ENCODE results near the gene USH2A.
"Not testable (repeated sequence)": the region's sequence is repeated elsewhere in the genome, so short reads cannot be mapped to it uniquely, and the experiment has no call there.

USH2A gene

DNA sequence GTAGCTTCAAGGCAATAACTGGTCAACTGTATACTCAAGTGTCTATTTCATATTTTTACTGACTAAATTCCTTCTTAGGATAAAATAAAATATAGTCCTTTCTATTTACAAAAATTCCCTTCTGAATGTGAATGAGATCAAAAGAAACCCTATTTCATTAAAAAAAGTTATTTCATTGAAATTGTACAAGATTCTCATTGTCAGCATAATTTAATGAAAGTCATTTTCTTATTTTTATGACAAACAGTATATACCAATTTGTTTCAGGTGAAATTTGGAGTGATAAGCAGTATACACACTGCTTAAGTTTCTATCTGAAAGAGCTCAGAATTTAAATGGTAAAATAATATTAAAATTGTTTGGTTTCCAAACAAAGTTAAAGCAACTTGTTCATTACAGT, 269.2 kb downstream of the USH2A start:
- no peak for TF ChIP-seq FOXM1 (IDR thresholded peaks at IDR 0.05; ENCODE audit: borderline replicate concordance)
- no peak for TF ChIP-seq SP1 (IDR thresholded peaks at IDR 0.05)
- no peak for TF ChIP-seq ARNT (IDR thresholded peaks at IDR 0.05)
- no peak for TF ChIP-seq ZNF384 (IDR thresholded peaks at IDR 0.05)
- no peak for TF ChIP-seq SUZ12 (IDR thresholded peaks at IDR 0.05)
- TF ChIP-seq FOXA1 (IDR thresholded peaks at IDR 0.05) = no peak
- TF ChIP-seq ELF4 (IDR thresholded peaks at IDR 0.05) = no peak
- TF ChIP-seq HDGF (IDR thresholded peaks at IDR 0.05; ENCODE audit: borderline replicate concordance) = no peak
- no peak for TF ChIP-seq FOXK2 (IDR thresholded peaks at IDR 0.05)
- no peak for TF ChIP-seq TARDBP (IDR thresholded peaks at IDR 0.05)
- CTCF ChIA-PET = no interaction called here
- POLR2A ChIA-PET = no interaction called here

GRCh38 chr1:216153130-216153529, 270.1 kb downstream of the USH2A start:
- CTCF ChIA-PET = no interaction called here
- DNase-seq (ENCODE audit: extremely low spot score) = no peak
- TF ChIP-seq BHLHE40 (IDR thresholded peaks at IDR 0.05; ENCODE audit: borderline replicate concordance) (no peak), ARNT (IDR thresholded peaks at IDR 0.05) (no peak), TARDBP (IDR thresholded peaks at IDR 0.05) (no peak), HDGF (IDR thresholded peaks at IDR 0.05; ENCODE audit: borderline replicate concordance) (no peak), ELF4 (IDR thresholded peaks at IDR 0.05) (no peak), FOXA1 (IDR thresholded peaks at IDR 0.05) (no peak)
- POLR2A ChIA-PET = no interaction called here

More for the DNA sequence above, 269.2 kb downstream of the USH2A start:
- DNase-seq (ENCODE audit: extremely low spot score) = no peak

GRCh38 chr1:216145451-216146018, 277.7 kb downstream of the USH2A start:
- CTCF ChIA-PET, POLR2A ChIA-PET: not testable (repeated sequence)

GRCh38 chr1:216144661-216145450, 278.4 kb downstream of the USH2A start:
- TF ChIP-seq NFRKB (IDR thresholded peaks at IDR 0.05) (no peak), TARDBP (IDR thresholded peaks at IDR 0.05) (no peak), ELF4 (IDR thresholded peaks at IDR 0.05) (no peak), FOXA1 (IDR thresholded peaks at IDR 0.05) (no peak), LEF1 (IDR thresholded peaks at IDR 0.05; ENCODE audit: borderline replicate concordance) (no peak), SUZ12 (IDR thresholded peaks at IDR 0.05) (no peak), HDGF (IDR thresholded peaks at IDR 0.05; ENCODE audit: borderline replicate concordance) (no peak), ARNT (IDR thresholded peaks at IDR 0.05) (no peak), SP1 (IDR thresholded peaks at IDR 0.05) (no peak), CTBP1 (IDR thresholded peaks at IDR 0.05; ENCODE audit: borderline replicate concordance) (no peak)
- DNase-seq (ENCODE audit: extremely low spot score) = no peak
- ChIA-PET CTCF (no interaction called here), POLR2A (no interaction called here)

More at GRCh38 chr1:216145451-216146018, 277.7 kb downstream of the USH2A start:
- DNase-seq (ENCODE audit: extremely low spot score) = not testable (repeated sequence)

- ChIA-PET CTCF (no interaction called here), POLR2A (no interaction called here)
- no peak for DNase-seq (ENCODE audit: extremely low spot score)
- TF ChIP-seq FOXK2 (IDR thresholded peaks at IDR 0.05) (no peak), FOXA1 (IDR thresholded peaks at IDR 0.05) (no peak), SP1 (IDR thresholded peaks at IDR 0.05) (no peak), CTBP1 (IDR thresholded peaks at IDR 0.05; ENCODE audit: borderline replicate concordance) (no peak), HDGF (IDR thresholded peaks at IDR 0.05; ENCODE audit: borderline replicate concordance) (no peak), BHLHE40 (IDR thresholded peaks at IDR 0.05; ENCODE audit: borderline replicate concordance) (no peak), LEF1 (IDR thresholded peaks at IDR 0.05; ENCODE audit: borderline replicate concordance) (no peak), L3MBTL2 (conservative IDR thresholded peaks at IDR 0.05) (no peak), FOXM1 (IDR thresholded peaks at IDR 0.05; ENCODE audit: borderline replicate concordance) (no peak), SUZ12 (IDR thresholded peaks at IDR 0.05) (no peak), PKNOX1 (IDR thresholded peaks at IDR 0.05) (no peak), ELF4 (IDR thresholded peaks at IDR 0.05) (no peak), TARDBP (IDR thresholded peaks at IDR 0.05) (no peak), NFRKB (IDR thresholded peaks at IDR 0.05) (no peak)
Observed at GRCh38 chr1:216142921-216143320, 280.3 kb downstream of the USH2A start.

GRCh38 chr1:216140730-216141524, 282.3 kb downstream of the USH2A start:
- CTCF ChIA-PET = no interaction called here
- TF ChIP-seq L3MBTL2 (conservative IDR thresholded peaks at IDR 0.05) = no peak
- TF ChIP-seq FOXK2 (IDR thresholded peaks at IDR 0.05) = no peak
- TF ChIP-seq ELF4 (IDR thresholded peaks at IDR 0.05) = no peak
- TF ChIP-seq FOXM1 (IDR thresholded peaks at IDR 0.05; ENCODE audit: borderline replicate concordance) = no peak
- no peak for TF ChIP-seq HDGF (IDR thresholded peaks at IDR 0.05; ENCODE audit: borderline replicate concordance)
- no peak for TF ChIP-seq ARNT (IDR thresholded peaks at IDR 0.05)
- TF ChIP-seq FOXA1 (IDR thresholded peaks at IDR 0.05) = no peak
- TF ChIP-seq ZNF384 (IDR thresholded peaks at IDR 0.05) = no peak
- TF ChIP-seq LEF1 (IDR thresholded peaks at IDR 0.05; ENCODE audit: borderline replicate concordance) = no peak
- TF ChIP-seq PKNOX1 (IDR thresholded peaks at IDR 0.05) = no peak
- TF ChIP-seq NFRKB (IDR thresholded peaks at IDR 0.05) = no peak
- TF ChIP-seq SUZ12 (IDR thresholded peaks at IDR 0.05) = no peak
- no peak for TF ChIP-seq TARDBP (IDR thresholded peaks at IDR 0.05)
- TF ChIP-seq BHLHE40 (IDR thresholded peaks at IDR 0.05; ENCODE audit: borderline replicate concordance) = no peak
- TF ChIP-seq SP1 (IDR thresholded peaks at IDR 0.05) = no peak
- no peak for TF ChIP-seq CTBP1 (IDR thresholded peaks at IDR 0.05; ENCODE audit: borderline replicate concordance)
- DNase-seq (ENCODE audit: extremely low spot score) = no peak
- POLR2A ChIA-PET = interaction anchor here (0.7 kb wide), 1 partner anchor 225 kb away, joined by 3 read pairs; no protein-coding TSS in a partner anchor

All from HEK293T (cell line).